Measurements from ENCODE around the gene PPP1R37.

DNA sequence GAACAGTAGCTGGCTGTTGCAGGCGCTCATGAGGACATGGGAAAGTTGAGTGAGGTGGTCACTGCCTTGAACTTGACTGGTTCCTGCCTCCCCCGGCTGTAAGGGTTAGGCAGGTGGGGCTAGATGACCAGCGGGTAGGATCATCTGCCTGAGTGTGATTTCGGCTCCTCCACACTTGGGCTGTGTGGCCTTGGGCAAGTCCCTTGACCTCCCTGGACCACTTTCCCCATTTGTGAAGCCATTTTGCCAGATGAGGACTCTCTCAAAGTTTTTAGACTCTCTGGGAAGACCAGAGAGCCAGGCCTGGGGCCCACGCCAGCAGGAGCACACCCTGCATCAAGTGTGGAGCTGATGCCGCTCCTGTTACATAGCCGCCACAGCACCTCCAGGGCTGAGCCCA, 9.5 kb downstream of the PPP1R37 start:
- TF ChIP-seq POLR2AphosphoS5 (IDR thresholded peaks at IDR 0.05) (no peak), CTCF (IDR thresholded peaks at IDR 0.05; ENCODE audit: poor library complexity, severe bottlenecking) (no peak), RAD21 (conservative IDR thresholded peaks at IDR 0.05) (no peak), REST (IDR thresholded peaks at IDR 0.05; ENCODE audit: borderline replicate concordance) (no peak), SMC3 (conservative IDR thresholded peaks at IDR 0.05; ENCODE audit: poor library complexity) (no peak), MXI1 (conservative IDR thresholded peaks at IDR 0.05; ENCODE audit: poor library complexity, severe bottlenecking) (no peak), EZH2 (IDR thresholded peaks at IDR 0.05; ENCODE audit: borderline replicate concordance, insufficient read depth, low read length, poor library complexity, severe bottlenecking) (no peak), EP300 (conservative IDR thresholded peaks at IDR 0.05; ENCODE audit: poor library complexity, severe bottlenecking) (no peak), TAF1 (IDR thresholded peaks at IDR 0.05; ENCODE audit: low read depth) (no peak)
